Psoas muscle (tissue), 8 donors: ENCODE measurements around the gene HAS3. TPM values are rescaled to one million over a fixed set of nuclear protein-coding genes. Genes with fewer than 3 reads are reported as not detected.

ENCODE experiments used
- ATAC-seq, 4 donors: fragments of 200-7000 bp; cut with Tn5 transposase; one replicate each; pipeline ENCODE4 v1.9.1; 2020; ENCODE audit warnings: moderate library complexity in 3 of 4, mild to moderate bottlenecking in 2 of 4
- DNase-seq, 2 donors: peaks; one replicate each; pipeline ENCODE4 v3.0.0-alpha.2; 2020
- H3K27ac ChIP-seq: fragments of 200-600 bp; one replicate; pipeline ENCODE4 v1.8.0; 2022
- H3K27me3 ChIP-seq, 3 donors: fragments of 200-600 bp in 1 of 3; one replicate each; pipeline versions ENCODE4 v1.6.1 to v1.8.0; 2013 to 2022; ENCODE audit warnings: low read length in 2 of 3, mild to moderate bottlenecking in 2 of 3, moderate library complexity in 1 of 3; ENCODE audit not compliant: insufficient read depth in 3 of 3
- H3K36me3 ChIP-seq, 2 donors: fragments of 200-600 bp in 1 of 2; one replicate each; pipeline versions ENCODE4 v1.6.1 to v1.8.0; 2013 to 2022; ENCODE audit warnings: low read depth in 1 of 2, mild to moderate bottlenecking in 1 of 2, moderate library complexity in 1 of 2; ENCODE audit not compliant: insufficient read depth in 1 of 2
- H3K4me1 ChIP-seq: fragments of 200-600 bp; one replicate; pipeline ENCODE4 v1.8.0; 2022
- H3K4me3 ChIP-seq: fragments of 200-600 bp; one replicate; pipeline ENCODE4 v1.8.0; 2022; ENCODE audit warnings: mild to moderate bottlenecking
- H3K9me3 ChIP-seq: fragments of 200-600 bp; one replicate; pipeline ENCODE4 v1.8.0; 2022
- WGBS, 3 donors: extraction: QIAGEN DNeasy Blood & Tissue Kit; methylation state at CpG; one replicate each; pipeline versions ENCODE4 v1.1.6 to v1.1.7; 2013; 5-methylcytosine and 5-hydroxymethylcytosine counted together
- intact Hi-C, 2 donors: fragments of 100-400 bp; cut with DNase I; formaldehyde crosslinking; loops; one replicate each; pipeline versions ENCODE4 v1.11.0 to v1.14.2; 2022
- polyA plus RNA-seq, 3 donors: library from polyadenylated mRNA; stranded (reverse); fragments of 200-250 nt; gene quantifications; one replicate each; pipeline ENCODE4 v1.2.3, GENCODE V29; 2013
- total RNA-seq, 4 donors: library from RNA; stranded (reverse); fragmentation: NEBNext Ultra II Directional in 2 of 4; extraction: Animal tissue kit (Norgen Biotek cat#: 25700) in 2 of 4; gene quantifications; one replicate each; pipeline versions ENCODE4 v1.2.1 to v1.2.4, GENCODE V29; 2021 to 2023
- TF ChIP-seq, protein P1 (sequence below): fragments of 200-600 bp; IDR thresholded peaks from one replicate; pipeline ENCODE4 v1.8.0; 2022; ENCODE audit warnings: antibody characterized with exemption
- donor health status: healthy with polysubstance abuse.
- donor health status: DM: no; HTN: no; CAD: no; lungs with moderate emphysema.
- donor health status: Bipolar disorder and iron deficiency.
- donor health status: healthy.
- donor health status: DM: yes; HTN: yes; CAD: no.
- donor health status: DM: no; HTN: no; CAD: no.
- donor health status: DM: no; HTN: no; CAD: no.
- donor health status: DM: yes; HTN: yes; CAD: no.

The HAS3 gene
- total and polyA plus RNA-seq, 7 donors = 0.40 to 1.8 (median 0.86) TPM

DNA sequence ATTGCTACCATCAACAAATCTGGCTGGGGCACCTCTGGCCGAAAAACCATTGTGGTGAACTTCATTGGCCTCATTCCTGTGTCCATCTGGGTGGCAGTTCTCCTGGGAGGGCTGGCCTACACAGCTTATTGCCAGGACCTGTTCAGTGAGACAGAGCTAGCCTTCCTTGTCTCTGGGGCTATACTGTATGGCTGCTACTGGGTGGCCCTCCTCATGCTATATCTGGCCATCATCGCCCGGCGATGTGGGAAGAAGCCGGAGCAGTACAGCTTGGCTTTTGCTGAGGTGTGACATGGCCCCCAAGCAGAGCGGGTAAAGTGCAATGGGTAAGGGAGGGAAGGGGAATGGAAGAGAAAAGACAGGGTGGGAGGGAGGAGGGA lies 9.5 kb downstream of the HAS3 start:
- Histone ChIP-seq H3K9me3 (no peaks in the 10 kb centered on the region), H3K27me3 (no peaks in the 10 kb centered on the region), H3K4me3 (no peak overlapping the region), H3K4me1 (peaks cover 3% of the 10 kb centered on the region), H3K27ac (no peak overlapping the region), H3K36me3 (peaks cover 0 to 68% of the 10 kb centered on the region in 2 donors)
- TF ChIP-seq, protein P1, sequence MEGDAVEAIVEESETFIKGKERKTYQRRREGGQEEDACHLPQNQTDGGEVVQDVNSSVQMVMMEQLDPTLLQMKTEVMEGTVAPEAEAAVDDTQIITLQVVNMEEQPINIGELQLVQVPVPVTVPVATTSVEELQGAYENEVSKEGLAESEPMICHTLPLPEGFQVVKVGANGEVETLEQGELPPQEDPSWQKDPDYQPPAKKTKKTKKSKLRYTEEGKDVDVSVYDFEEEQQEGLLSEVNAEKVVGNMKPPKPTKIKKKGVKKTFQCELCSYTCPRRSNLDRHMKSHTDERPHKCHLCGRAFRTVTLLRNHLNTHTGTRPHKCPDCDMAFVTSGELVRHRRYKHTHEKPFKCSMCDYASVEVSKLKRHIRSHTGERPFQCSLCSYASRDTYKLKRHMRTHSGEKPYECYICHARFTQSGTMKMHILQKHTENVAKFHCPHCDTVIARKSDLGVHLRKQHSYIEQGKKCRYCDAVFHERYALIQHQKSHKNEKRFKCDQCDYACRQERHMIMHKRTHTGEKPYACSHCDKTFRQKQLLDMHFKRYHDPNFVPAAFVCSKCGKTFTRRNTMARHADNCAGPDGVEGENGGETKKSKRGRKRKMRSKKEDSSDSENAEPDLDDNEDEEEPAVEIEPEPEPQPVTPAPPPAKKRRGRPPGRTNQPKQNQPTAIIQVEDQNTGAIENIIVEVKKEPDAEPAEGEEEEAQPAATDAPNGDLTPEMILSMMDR = no peak
- DNase-seq (no peak), ATAC-seq (no peak)
- intact Hi-C loops = loop anchor here (10.0 kb wide), 2 partner anchors 110 to 120 kb away; no protein-coding TSS in a partner anchor
- WGBS, 3 donors = 95 to 99% (median 96%) methylated on average over 6 of the region's 6 CpGs

DNA sequence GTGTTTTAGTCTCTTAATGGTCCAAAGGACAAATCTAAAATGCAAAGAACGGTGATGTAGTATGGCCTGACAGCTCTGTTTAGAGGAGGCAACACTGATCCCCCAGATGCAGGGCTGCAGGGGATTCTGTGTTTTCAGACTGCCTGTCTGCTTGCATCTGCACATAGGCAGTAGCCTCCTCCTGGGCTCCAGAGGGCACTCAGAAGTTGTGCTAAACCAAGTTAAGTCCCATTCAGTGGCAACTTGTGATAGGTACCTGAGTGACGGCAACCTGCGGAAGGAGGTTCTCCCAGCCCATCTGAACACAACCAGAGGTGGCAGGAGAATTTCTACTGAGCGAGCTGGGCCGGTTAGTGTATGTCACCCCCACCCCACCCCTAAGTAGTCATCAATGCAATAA lies 9.9 kb downstream of the HAS3 start:
- 90 to 99% (median 98%) methylated on average over 5 of the region's 5 CpGs for WGBS, 3 donors
- TF ChIP-seq, protein P1 = no peak
- peaks cover 0 to 68% of the 10 kb centered on the region in 2 donors for H3K36me3 ChIP-seq
- no peaks in the 10 kb centered on the region for H3K9me3 ChIP-seq
- H3K4me1 ChIP-seq = peaks cover 3% of the 10 kb centered on the region
- no peak for ATAC-seq
- no peak overlapping the region for H3K27ac ChIP-seq
- H3K27me3 ChIP-seq = no peaks in the 10 kb centered on the region
- H3K4me3 ChIP-seq = no peak overlapping the region
- no peak for DNase-seq
- intact Hi-C loops = loop anchor here (10.0 kb wide), 2 partner anchors 111 to 121 kb away; no protein-coding TSS in a partner anchor

DNA sequence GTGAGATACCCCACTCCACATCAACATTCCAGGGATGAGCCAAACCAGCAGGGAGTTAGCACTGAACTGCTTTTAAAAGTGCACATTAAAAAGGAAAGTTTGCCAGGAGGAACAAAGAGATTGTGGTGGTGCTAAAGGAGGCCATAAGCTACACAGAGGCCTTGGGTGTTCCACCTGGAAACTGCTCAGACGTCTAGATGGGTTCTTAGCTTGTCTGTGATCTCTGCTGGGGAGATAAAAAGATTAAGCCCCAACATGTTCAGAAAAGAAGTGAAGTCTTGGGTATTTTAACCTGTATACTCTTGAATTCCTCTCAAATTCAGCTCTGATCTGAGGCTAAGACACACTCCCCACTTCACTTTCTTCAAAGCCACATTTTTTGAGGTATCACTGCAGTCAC lies 10.4 kb downstream of the HAS3 start:
- intact Hi-C loops = loop anchor here (10.0 kb wide), 2 partner anchors 111 to 121 kb away; no protein-coding TSS in a partner anchor
- Histone ChIP-seq H3K9me3 (no peaks in the 10 kb centered on the region), H3K36me3 (peaks cover 0 to 68% of the 10 kb centered on the region in 2 donors), H3K27me3 (no peaks in the 10 kb centered on the region), H3K4me1 (peaks cover 3% of the 10 kb centered on the region), H3K4me3 (no peak overlapping the region), H3K27ac (no peak overlapping the region)
- DNase-seq (no peak), ATAC-seq (no peak)
- 58 to 95% (median 78%) methylated on average over 1 of the region's 1 CpG for WGBS, 3 donors
- TF ChIP-seq, protein P1 = no peak

DNA sequence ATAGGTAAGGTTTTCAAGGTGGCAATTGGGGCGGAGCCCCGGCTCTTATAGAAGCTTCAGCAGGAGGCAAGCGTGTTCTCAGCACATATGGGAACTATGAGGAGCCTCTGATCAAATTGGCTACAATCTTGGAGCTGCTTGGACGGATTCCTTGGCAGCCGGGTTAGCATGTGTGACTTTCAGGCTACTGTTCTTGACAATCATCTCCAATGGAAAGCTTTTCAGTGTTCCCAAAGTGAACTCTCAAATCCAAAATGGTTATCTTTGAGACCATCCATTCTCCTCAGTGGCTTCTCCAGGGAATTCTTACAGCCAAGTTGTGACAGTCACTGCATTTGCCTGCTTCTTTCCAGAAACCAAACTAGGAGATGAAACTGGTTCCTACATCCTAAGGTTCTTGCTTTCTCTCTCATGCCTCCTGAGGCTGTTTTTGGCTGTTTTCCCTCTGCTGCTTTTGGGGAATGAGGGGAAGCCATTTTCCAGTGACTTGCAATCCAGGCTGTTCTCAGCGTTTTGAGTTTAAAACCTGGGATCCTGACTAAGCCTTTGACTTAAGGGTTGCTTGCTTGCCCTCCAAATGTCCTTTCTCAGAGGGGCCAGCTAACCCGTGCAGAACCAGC lies 10.9 kb downstream of the HAS3 start:
- intact Hi-C loops = loop anchor here (10.0 kb wide), 2 partner anchors 112 to 122 kb away; no protein-coding TSS in a partner anchor

More for the DNA sequence above, 10.9 kb downstream of the HAS3 start:
- ATAC-seq (no peak), DNase-seq (no peak)
- no peak overlapping the region for H3K4me3 ChIP-seq
- H3K9me3 ChIP-seq = no peaks in the 10 kb centered on the region
- H3K4me1 ChIP-seq = peaks cover 3% of the 10 kb centered on the region
- WGBS, 3 donors = 56 to 69% (median 62%) methylated on average over 7 of the region's 7 CpGs
- H3K27me3 ChIP-seq = no peaks in the 10 kb centered on the region
- H3K36me3 ChIP-seq = peaks cover 0 to 72% of the 10 kb centered on the region in 2 donors
- TF ChIP-seq, protein P1 = no peak
- H3K27ac ChIP-seq = no peak overlapping the region
